HuH-7.5 (cell line): ENCODE results near the gene SLC38A8.

Experiments
- DNase-seq: peaks from one replicate; pipeline ENCODE4 v3.0.0; 2011; ENCODE audit warnings: low spot score

Gene SLC38A8

GRCh38 chr16:84029297-84030047 lies 13.1 kb downstream of the SLC38A8 start:
- DNase-seq: no peak

DNA sequence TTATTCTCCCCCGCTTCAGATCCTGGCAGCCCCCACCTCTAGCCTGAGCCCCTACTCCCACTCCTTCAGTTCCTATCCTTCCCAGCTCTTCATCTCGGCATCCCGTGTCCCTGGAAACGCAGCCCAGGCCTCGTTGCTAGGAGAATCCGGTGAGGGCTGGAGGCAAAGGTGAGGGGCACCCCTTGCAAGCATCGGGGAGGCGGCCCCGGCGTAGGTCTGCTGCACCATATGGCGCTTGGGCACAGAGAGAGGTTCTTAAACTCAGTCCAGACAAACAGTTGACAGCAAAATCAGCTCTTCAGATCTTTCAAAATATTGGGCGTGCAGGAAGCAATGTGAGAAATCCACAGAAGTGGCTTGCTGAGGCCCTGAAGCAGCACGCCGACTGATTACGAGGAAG lies 15.0 kb downstream of the SLC38A8 start:
- DNase-seq: no peak

- no peak for DNase-seq
Observed at GRCh38 chr16:84026606-84027005, 16.0 kb downstream of the SLC38A8 start.

- DNase-seq: no peak
Observed at GRCh38 chr16:84024854-84025253, 17.7 kb downstream of the SLC38A8 start.

DNA sequence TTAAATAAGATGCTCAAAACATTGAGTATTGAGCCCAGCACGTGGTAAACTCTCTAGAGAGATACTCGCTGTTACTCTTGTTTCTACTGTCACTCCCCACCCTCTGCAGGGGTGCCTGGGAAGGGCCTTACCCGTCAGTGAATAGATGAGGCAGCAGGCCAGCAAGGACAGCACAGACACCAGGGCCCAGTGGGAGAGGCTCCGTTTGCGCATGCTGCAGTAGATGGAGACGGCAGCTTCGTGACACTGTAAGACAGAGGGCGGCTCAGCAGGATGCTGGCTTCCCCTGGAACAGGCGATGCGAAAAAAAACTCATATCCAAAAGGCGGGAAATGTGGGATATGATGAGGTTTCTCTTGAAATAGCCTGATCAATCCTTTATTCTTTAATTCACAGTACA lies 20.0 kb downstream of the SLC38A8 start:
- no peak for DNase-seq

- DNase-seq: no peak
Observed at GRCh38 chr16:84021488-84021887, 21.1 kb downstream of the SLC38A8 start.

- no peak for DNase-seq
Observed at GRCh38 chr16:84020353-84020752, 22.2 kb downstream of the SLC38A8 start.

GRCh38 chr16:84018710-84019109 lies 23.9 kb downstream of the SLC38A8 start:
- no peak for DNase-seq

DNA sequence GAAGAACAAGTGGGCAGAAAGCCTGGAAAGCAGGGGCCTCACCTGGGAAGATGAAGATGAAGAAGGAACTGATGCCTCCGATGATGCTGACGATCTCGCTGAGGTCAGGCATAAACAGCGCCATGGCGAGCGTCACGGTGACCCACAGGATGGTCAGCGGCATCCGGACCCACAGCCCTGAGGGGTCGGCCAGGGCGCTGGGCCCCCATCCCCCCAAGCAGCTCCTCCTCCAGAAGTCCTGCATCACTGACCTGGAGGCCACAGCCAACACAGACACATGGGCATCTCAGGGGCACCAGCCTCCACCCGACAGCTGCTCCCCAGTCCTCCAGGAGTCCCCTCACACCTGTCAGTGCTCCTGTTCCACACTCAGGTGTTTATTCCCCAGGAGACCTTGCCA lies 26.1 kb downstream of the SLC38A8 start:
- DNase-seq: no peak

- DNase-seq: no peak
Observed at GRCh38 chr16:84015399-84015798, 27.2 kb downstream of the SLC38A8 start.

- DNase-seq: no peak
Observed at GRCh38 chr16:84014570-84015327, 27.8 kb downstream of the SLC38A8 start.

GRCh38 chr16:84013787-84014569 lies 28.6 kb downstream of the SLC38A8 start:
- DNase-seq: peak; percentile 52

GRCh38 chr16:84009282-84009681 lies 33.3 kb downstream of the SLC38A8 start:
- DNase-seq: no peak

GRCh38 chr16:84007965-84008364 lies 34.6 kb downstream of the SLC38A8 start:
- no peak for DNase-seq

- DNase-seq: no peak
Observed at GRCh38 chr16:84007520-84007919, 35.1 kb downstream of the SLC38A8 start.

DNA sequence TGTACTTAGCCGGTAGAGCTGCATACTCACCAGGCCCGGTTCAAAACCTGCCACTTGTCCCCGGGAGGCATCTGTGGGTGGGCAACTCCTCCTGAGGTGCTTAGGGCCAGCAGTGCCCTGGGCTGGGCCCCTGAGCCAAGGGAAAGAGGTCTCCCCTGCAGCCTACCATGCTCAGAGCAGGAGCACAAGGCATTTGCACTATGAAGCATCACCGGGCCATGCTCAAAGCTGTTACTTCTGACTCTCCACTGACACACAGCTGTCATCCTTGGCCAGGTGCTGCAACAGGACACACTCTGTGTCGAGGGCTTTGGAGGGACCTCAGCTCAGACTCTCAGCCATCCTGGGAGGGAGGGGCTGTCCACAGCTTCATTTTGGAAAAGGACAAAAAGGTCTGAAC lies 37.2 kb downstream of the SLC38A8 start:
- no peak for DNase-seq

DNA sequence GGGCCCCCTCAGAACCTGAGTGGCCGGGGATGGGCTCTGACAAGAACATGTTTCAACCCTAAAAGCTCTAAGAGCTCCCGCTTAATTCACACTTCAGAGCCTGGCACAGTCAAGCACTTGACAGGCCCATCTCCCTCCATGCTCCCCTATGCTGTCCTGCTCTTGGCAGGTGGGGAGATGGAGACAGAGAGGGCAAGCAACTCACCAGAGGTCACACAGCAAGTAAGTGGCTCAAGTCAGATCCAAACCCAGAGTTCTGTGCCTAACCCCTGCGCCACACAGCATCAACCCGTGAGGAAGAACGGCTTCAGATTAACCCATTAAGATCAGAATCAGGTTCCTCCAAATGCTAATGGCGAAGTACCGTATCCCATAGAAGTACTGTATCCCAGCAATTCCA lies 38.2 kb downstream of the SLC38A8 start:
- no peak for DNase-seq

- DNase-seq: no peak
Observed at GRCh38 chr16:84003038-84003437, 39.6 kb downstream of the SLC38A8 start.

GRCh38 chr16:84001726-84002125 lies 40.9 kb downstream of the SLC38A8 start:
- DNase-seq: no peak

DNA sequence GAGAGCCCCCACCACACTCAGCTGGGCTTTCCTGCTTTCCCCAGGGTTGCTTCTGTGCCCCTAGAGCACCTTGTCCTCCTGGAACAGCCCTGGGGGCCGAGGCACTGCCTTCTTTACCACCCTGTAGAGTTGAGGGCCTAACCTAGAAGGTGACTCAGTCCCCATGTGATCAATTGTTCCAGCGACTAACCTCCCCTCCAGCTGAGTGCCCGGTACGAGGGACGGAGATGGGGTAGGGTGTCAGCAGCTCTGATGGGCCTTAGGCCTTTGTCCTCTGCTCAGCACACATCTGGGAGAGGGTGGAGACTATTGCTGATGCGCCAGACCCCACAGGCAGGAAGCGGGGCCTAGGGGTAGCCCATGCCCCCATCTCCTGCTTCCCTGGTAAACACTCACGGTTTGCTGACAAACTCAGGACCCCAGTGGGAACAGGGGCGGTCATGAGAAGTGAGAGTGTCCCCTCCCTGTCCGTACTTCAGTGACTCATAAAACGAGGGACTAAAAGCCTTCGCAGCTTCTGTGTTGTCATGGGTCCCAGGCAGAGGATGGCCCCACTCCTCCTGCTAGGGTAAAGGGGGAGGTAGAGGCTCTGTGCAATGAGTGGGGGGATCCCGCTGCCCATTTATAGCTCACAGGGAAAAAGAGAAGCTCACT lies 41.5 kb downstream of the SLC38A8 start:
- DNase-seq: no peak

DNA sequence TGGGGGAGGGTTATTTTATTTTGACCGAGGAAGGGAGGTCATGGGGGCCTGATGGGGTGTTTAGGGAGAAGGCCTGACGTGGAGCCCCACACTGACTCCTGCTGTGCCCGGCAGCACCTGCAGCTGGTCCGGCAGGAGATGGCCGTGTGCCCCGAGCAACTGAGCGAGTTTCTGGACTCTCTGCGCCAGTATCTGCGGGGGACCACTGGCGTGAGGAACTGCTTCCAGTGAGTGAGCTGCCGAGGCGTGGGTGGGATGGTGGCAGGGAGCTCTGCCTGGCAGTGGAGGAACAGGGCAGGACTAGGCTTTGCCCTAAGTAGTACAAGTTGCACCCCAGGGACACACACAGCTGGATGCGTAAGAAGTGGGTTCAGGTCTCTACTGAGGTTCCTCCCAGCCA lies 44.5 kb downstream of the SLC38A8 start:
- DNase-seq: no peak
